GM18867 (cell line): ENCODE data around the gene MCHR2.

ENCODE experiments used
- ATAC-seq: cut with Tn5 transposase; IDR thresholded peaks from one replicate; pipeline ENCODE4 v1.9.1; 2021; ENCODE audit warnings: mild to moderate bottlenecking, moderate library complexity; ENCODE audit not compliant: unreplicated experiment

The MCHR2 gene

GRCh38 chr6:99905209-99906106 is 88.6 kb downstream of the MCHR2 start:
- peak; percentile 96 for ATAC-seq

GRCh38 chr6:99901596-99902384 is 92.2 kb downstream of the MCHR2 start:
- no peak for ATAC-seq

GRCh38 chr6:99894815-99895214 is 99.2 kb downstream of the MCHR2 start:
- no peak for ATAC-seq

- ATAC-seq, result no peak
Measured at GRCh38 chr6:99887066-99887465, 107.0 kb downstream of the MCHR2 start.

GRCh38 chr6:99885051-99885450 is 109.0 kb downstream of the MCHR2 start:
- ATAC-seq, result no peak

- ATAC-seq, result no peak
Measured at GRCh38 chr6:99882128-99882702, 111.8 kb downstream of the MCHR2 start.

- no peak for ATAC-seq
Measured at GRCh38 chr6:99879431-99879830, 114.6 kb downstream of the MCHR2 start.

GRCh38 chr6:99875068-99875467 is 119.0 kb downstream of the MCHR2 start:
- no peak for ATAC-seq

- no peak for ATAC-seq
Measured at GRCh38 chr6:99873084-99873483, 120.9 kb downstream of the MCHR2 start.

- ATAC-seq, result no peak
Measured at GRCh38 chr6:99871641-99872040, 122.4 kb downstream of the MCHR2 start.
